Tibial artery (tissue), 4 donors: Measurements from ENCODE around the gene SLC18A3.
A peak's percentile ranks its signal among the peaks of the same experiment; 100 is the strongest.

Experiments used
- DNase-seq, 2 donors: peaks; one replicate each; pipeline ENCODE4 v3.0.0-alpha.2; 2019
- H3K27ac ChIP-seq, 2 donors: fragments of 200-600 bp; sonication (generic) in 1 of 2; 1 replicate in 1 of 2; 2 replicates in 1 of 2; pipeline ENCODE4 v1.5.1; 2018 to 2019; ENCODE audit warnings: mild to moderate bottlenecking in 1 of 2
- H3K27me3 ChIP-seq, 2 donors: fragments of 200-600 bp; sonication (generic) in 1 of 2; one replicate each; pipeline versions ENCODE4 v1.5.1 to v1.6.0; 2016 to 2019
- H3K36me3 ChIP-seq, 3 donors: fragments of 200-600 bp; sonication (generic) in 2 of 3; one replicate each; pipeline ENCODE4 v1.5.1; 2016 to 2019; ENCODE audit warnings: mild to moderate bottlenecking in 2 of 3
- H3K4me1 ChIP-seq, 4 donors: fragments of 200-600 bp; sonication (generic) in 2 of 4; 1 replicate in 3 of 4; 2 replicates in 1 of 4; pipeline ENCODE4 v1.5.1; 2016 to 2019
- H3K4me3 ChIP-seq, 2 donors: fragments of 200-600 bp; sonication (generic) in 1 of 2; 1 replicate in 1 of 2; 2 replicates in 1 of 2; pipeline ENCODE4 v1.5.1; 2018 to 2019; ENCODE audit warnings: mild to moderate bottlenecking in 2 of 2
- H3K9me3 ChIP-seq, 3 donors: fragments of 200-600 bp; sonication (generic) in 1 of 3; one replicate each; pipeline ENCODE4 v1.5.1; 2016 to 2019
- CTCF ChIP-seq, 2 experiments: fragments of 200-600 bp in 1 of 2; fragments of 450-650 bp in 1 of 2; IDR thresholded peaks; one replicate each; pipeline ENCODE4 v1.5.1; 2017 to 2019; ENCODE audit warnings: antibody characterized with exemption in 2 of 2, mild to moderate bottlenecking in 1 of 2, moderate library complexity in 1 of 2
- intact Hi-C: fragments of 100-400 bp; cut with DNase I; formaldehyde crosslinking; loops from one replicate; pipeline ENCODE4 v1.15.0; 2023; ENCODE audit warnings: low total_unique reads

Gene SLC18A3

GRCh38 chr10:49620286-49620810, 10.2 kb downstream of the SLC18A3 start:
- intact Hi-C loops: no loop called here
- Histone ChIP-seq H3K9me3 (no peaks in the 10 kb centered on the region), H3K27me3 (peaks cover 0 to 59% of the 10 kb centered on the region in 2 donors), H3K4me3 (no peak overlapping the region), H3K36me3 (no peaks in the 10 kb centered on the region), H3K4me1 (no peaks in the 10 kb centered on the region), H3K27ac (no peak overlapping the region)
- DNase-seq: peak in 1 of 2 donors; percentile 41
- no peak for TF ChIP-seq CTCF (IDR thresholded peaks at IDR 0.05)

GRCh38 chr10:49620841-49621378, 10.8 kb downstream of the SLC18A3 start:
- no peaks in the 10 kb centered on the region for H3K4me1 ChIP-seq
- peaks cover 0 to 53% of the 10 kb centered on the region in 2 donors for H3K27me3 ChIP-seq
- H3K9me3 ChIP-seq: no peaks in the 10 kb centered on the region
- no peaks in the 10 kb centered on the region for H3K36me3 ChIP-seq
- intact Hi-C loops: no loop called here
- H3K27ac ChIP-seq: no peak overlapping the region
- DNase-seq: peak in 1 of 2 donors; percentile 45
- H3K4me3 ChIP-seq: no peak overlapping the region
- TF ChIP-seq CTCF (IDR thresholded peaks at IDR 0.05): no peak

GRCh38 chr10:49621561-49621960, 11.5 kb downstream of the SLC18A3 start:
- no peaks in the 10 kb centered on the region for H3K4me1 ChIP-seq
- H3K27ac ChIP-seq: no peak overlapping the region
- no peak overlapping the region for H3K4me3 ChIP-seq
- no peak for TF ChIP-seq CTCF (IDR thresholded peaks at IDR 0.05)
- H3K27me3 ChIP-seq: peaks cover 0 to 47% of the 10 kb centered on the region in 2 donors
- intact Hi-C loops: no loop called here
- H3K9me3 ChIP-seq: no peaks in the 10 kb centered on the region
- peak in 1 of 2 donors; percentile 25 for DNase-seq
- no peaks in the 10 kb centered on the region for H3K36me3 ChIP-seq

- TF ChIP-seq CTCF (IDR thresholded peaks at IDR 0.05): no peak
- no peak overlapping the region for H3K27ac ChIP-seq
- H3K4me3 ChIP-seq: no peak overlapping the region
- intact Hi-C loops: no loop called here
- peaks cover 0 to 35% of the 10 kb centered on the region in 2 donors for H3K27me3 ChIP-seq
- H3K4me1 ChIP-seq: no peaks in the 10 kb centered on the region
- H3K36me3 ChIP-seq: no peaks in the 10 kb centered on the region
- no peaks in the 10 kb centered on the region for H3K9me3 ChIP-seq
- peak in 1 of 2 donors; percentile 23 for DNase-seq
Measured at GRCh38 chr10:49622426-49623425, 12.6 kb downstream of the SLC18A3 start.

- no peak for TF ChIP-seq CTCF (IDR thresholded peaks at IDR 0.05)
- Histone ChIP-seq H3K4me3 (no peak overlapping the region), H3K9me3 (no peaks in the 10 kb centered on the region), H3K27me3 (peaks cover 0 to 17% of the 10 kb centered on the region in 2 donors), H3K4me1 (no peaks in the 10 kb centered on the region), H3K27ac (no peak overlapping the region), H3K36me3 (no peaks in the 10 kb centered on the region)
- intact Hi-C loops: no loop called here
- no peak for DNase-seq
Measured at GRCh38 chr10:49624629-49625028, 14.5 kb downstream of the SLC18A3 start.
